ENCODE data around the gene HOXD3. TPM values are rescaled to one million over a fixed set of nuclear protein-coding genes. Genes with fewer than 3 reads are reported as not detected.

The HOXD3 gene
- total and polyA plus RNA-seq, 2 of the 8 experiments (the other 6 are each of a cell fraction or from before 2014, with no cell fraction given), result not detected

DNA sequence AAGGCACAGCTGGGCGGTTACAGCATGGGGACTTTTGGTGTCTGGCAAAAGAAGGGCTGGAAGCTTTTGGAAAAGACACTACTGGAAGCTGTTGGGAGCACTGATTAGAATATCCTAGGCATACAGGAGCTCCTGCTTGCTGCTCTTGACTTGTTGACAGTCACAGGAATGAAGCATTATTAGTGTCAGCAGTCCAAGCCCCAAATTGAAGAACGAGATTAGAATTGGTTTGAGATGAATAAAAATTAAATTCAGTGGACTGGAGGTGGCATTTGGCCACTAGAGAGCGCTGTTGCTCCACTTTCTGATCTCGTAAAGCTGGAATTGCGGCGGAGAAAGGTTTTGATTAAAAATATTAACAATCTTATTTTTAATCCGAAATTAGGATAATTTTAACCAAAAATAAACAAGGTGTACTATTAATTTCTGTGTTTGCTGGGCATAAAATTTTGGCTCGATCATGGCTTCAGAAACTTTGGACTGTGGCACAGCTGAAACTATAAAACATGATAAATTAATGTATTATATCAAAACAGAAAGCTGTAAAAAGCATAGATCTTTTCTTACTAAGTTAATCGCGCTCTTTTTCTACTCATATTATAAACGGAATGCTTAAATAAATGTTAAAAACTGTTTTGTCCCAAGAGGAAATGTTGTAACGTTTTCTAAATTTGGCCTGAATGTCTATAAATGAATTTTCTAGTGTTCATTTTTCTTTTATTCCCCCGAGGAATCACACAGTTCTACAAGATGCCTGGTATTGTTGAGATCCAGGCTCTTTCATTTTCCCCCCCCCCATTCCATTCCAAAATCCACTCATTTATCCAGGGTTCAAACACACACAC is 30.0 kb upstream of the HOXD3 start:
- Histone ChIP-seq H2AFZ (ENCODE audit: low read length) (no peak overlapping the region), H3K27ac (ENCODE audit: low read depth, low read length) (no peak overlapping the region)
- 10% methylated on average over 13 of the region's 13 CpGs; no CpG with 5 or more reads in 1 of the 2 experiments for WGBS, 2 experiments (ENCODE audit: extremely low coverage in 1 of 2, insufficient coverage in 1 of 2, insufficient read length in 1 of 2, insufficient replicate concordance in 2 of 2, low coverage in 1 of 2, low lambda C conversion rate in 2 of 2, missing lambda C conversion rate in 1 of 2)

More for the DNA sequence above, 30.0 kb upstream of the HOXD3 start:
- H4K91ac ChIP-seq (replicated peaks; ENCODE audit: insufficient read length, low read length), result no peak overlapping the region
- FAIRE-seq (peak; percentile 19), DNase-seq (ENCODE audit: low read depth in 1 of 2, low spot score in 2 of 2) (peak in 1 of 2 experiments; percentile 83)
- H3K4me2 ChIP-seq (ENCODE audit: insufficient read depth in 1 of 2, low read depth in 2 of 2, low read length in 2 of 2), result no peak overlapping the region; a peak in 1 of 4 replicates
- H2BK5ac ChIP-seq (ENCODE audit: low read depth, low read length), result no peak overlapping the region
- no peak overlapping the region for H2BK20ac ChIP-seq (ENCODE audit: low read length)
- H3K4me1 ChIP-seq (replicated peaks in 1 of 4; ENCODE audit: control insufficient read depth in 3 of 4, insufficient read depth in 4 of 4, low read length in 3 of 4), result peaks cover 0 to 14% (median 9%) of the 10 kb centered on the region in 4 experiments; a peak in 6 of 7 replicates
- H3K9ac ChIP-seq (replicated peaks in 1 of 4; ENCODE audit: extremely low read depth in 1 of 4, low read depth in 3 of 4, low read length in 3 of 4), result no peak overlapping the region
- ChIA-PET POLR2A (ENCODE audit: partially characterized antibody) (no interaction called here), CTCF (ENCODE audit: partially characterized antibody) (interaction anchor here (0.6 to 6.2 kb wide), 48 partner anchors 11 to 1548 kb away, joined by 3 to 72 read pairs (median 4); partner anchors contain the start of genes HOXD10 and HOXD4)
- H3K27me3 ChIP-seq (replicated peaks in 1 of 4; ENCODE audit: control insufficient read depth in 3 of 4, extremely low read depth in 1 of 4, insufficient read depth in 3 of 4, low read length in 3 of 4), result peaks cover 94 to 100% (median 98%) of the 10 kb centered on the region in 4 experiments
- no peak overlapping the region for H3K4ac ChIP-seq (replicated peaks; ENCODE audit: insufficient read length, low read depth, low read length)
- no peak overlapping the region for H3K56ac ChIP-seq (replicated peaks; ENCODE audit: insufficient read length, low read depth, low read length)
- no peak overlapping the region for H2BK15ac ChIP-seq (ENCODE audit: low read length)
- no peak overlapping the region for H4K5ac ChIP-seq (ENCODE audit: insufficient read length, low read depth, low read length)
- peak; percentile 85 to 86 for TF ChIP-seq RAD21 (IDR thresholded peaks at IDR 0.05 in 1 of 2, conservative IDR thresholded peaks at IDR 0.05 in 1 of 2; ENCODE audit: low read depth in 2 of 2, low read length in 2 of 2)
- no peak for TF ChIP-seq HDAC6 (IDR thresholded peaks at IDR 0.05; ENCODE audit: low read depth, low read length)
- no peak for TF ChIP-seq JUND (IDR thresholded peaks at IDR 0.05; ENCODE audit: low read length)
- TF ChIP-seq, protein P1, sequence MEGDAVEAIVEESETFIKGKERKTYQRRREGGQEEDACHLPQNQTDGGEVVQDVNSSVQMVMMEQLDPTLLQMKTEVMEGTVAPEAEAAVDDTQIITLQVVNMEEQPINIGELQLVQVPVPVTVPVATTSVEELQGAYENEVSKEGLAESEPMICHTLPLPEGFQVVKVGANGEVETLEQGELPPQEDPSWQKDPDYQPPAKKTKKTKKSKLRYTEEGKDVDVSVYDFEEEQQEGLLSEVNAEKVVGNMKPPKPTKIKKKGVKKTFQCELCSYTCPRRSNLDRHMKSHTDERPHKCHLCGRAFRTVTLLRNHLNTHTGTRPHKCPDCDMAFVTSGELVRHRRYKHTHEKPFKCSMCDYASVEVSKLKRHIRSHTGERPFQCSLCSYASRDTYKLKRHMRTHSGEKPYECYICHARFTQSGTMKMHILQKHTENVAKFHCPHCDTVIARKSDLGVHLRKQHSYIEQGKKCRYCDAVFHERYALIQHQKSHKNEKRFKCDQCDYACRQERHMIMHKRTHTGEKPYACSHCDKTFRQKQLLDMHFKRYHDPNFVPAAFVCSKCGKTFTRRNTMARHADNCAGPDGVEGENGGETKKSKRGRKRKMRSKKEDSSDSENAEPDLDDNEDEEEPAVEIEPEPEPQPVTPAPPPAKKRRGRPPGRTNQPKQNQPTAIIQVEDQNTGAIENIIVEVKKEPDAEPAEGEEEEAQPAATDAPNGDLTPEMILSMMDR (IDR thresholded peaks at IDR 0.05; ENCODE audit: control extremely low read depth in 1 of 3, insufficient read depth in 1 of 3, low read depth in 1 of 3, low read length in 3 of 3), result peak; percentile 31 to 74 (median 68)
- no peak for TF ChIP-seq NRF1 (IDR thresholded peaks at IDR 0.05; ENCODE audit: low read depth, low read length)
- peaks cover 2% of the 10 kb centered on the region; the same call in 1 of the 2 replicates for H3K23me2 ChIP-seq (ENCODE audit: low read depth, low read length)
- H2BK12ac ChIP-seq (ENCODE audit: low read depth, low read length), result no peak overlapping the region
- no peak overlapping the region for H3K14ac ChIP-seq (ENCODE audit: insufficient read length)
- H3K79me1 ChIP-seq (ENCODE audit: low read depth, low read length), result no peaks in the 10 kb centered on the region
- H3K79me2 ChIP-seq (ENCODE audit: control insufficient read depth in 1 of 2, insufficient read depth in 2 of 2, low read length in 2 of 2), result no peaks in the 10 kb centered on the region
- no peak overlapping the region for H3K18ac ChIP-seq (ENCODE audit: extremely low read depth, low read length)
- no peak overlapping the region for H3K4me3 ChIP-seq (ENCODE audit: extremely low read depth in 1 of 4, insufficient read depth in 2 of 4, low read depth in 3 of 4, low read length in 4 of 4)
- peaks cover 0 to 25% (median 0%) of the 10 kb centered on the region in 4 experiments; a peak in 1 of 8 replicates for H3K36me3 ChIP-seq (ENCODE audit: control insufficient read depth in 2 of 4, insufficient read depth in 4 of 4, low read length in 3 of 4)
- H3K9me3 ChIP-seq (ENCODE audit: insufficient read depth in 2 of 2, low read depth in 1 of 2, low read length in 1 of 2), result no peaks in the 10 kb centered on the region; a peak in 1 of 4 replicates
- H2BK120ac ChIP-seq (replicated peaks; ENCODE audit: low read depth, low read length), result no peak overlapping the region
- H4K20me1 ChIP-seq (replicated peaks in 1 of 2; ENCODE audit: control insufficient read depth in 1 of 2, insufficient read depth in 2 of 2, low read length in 2 of 2), result peaks cover 15 to 21% of the 10 kb centered on the region in 2 experiments
- H2AK5ac ChIP-seq (ENCODE audit: low read depth, low read length), result no peak overlapping the region
- H4K8ac ChIP-seq (ENCODE audit: extremely low read depth, insufficient read depth, low read length), result no peak overlapping the region
- H3K23ac ChIP-seq (ENCODE audit: insufficient read length), result no peak overlapping the region
